ENCODE measurements around the gene VPS51.

VPS51 gene

GRCh38 chr11:65133724-65134123 is 37.7 kb downstream of the VPS51 start:
- Histone ChIP-seq H2AFZ (ENCODE audit: low read length) (no peak overlapping the region), H3K9ac (ENCODE audit: low read length) (peak overlapping the region; percentile 93), H3K27ac (ENCODE audit: low read depth, low read length, poor library complexity, severe bottlenecking) (peak overlapping the region; percentile 99), H3K4me1 (ENCODE audit: insufficient read depth, low read length, severe bottlenecking) (peaks cover 50% of the 10 kb centered on the region), H3K27me3 (ENCODE audit: insufficient read depth, low read length) (no peaks in the 10 kb centered on the region), H3K4me2 (ENCODE audit: low read length) (peak overlapping the region; percentile 93), H3F3A (ENCODE audit: insufficient read depth, low read length) (0 out of 2 replicates have a peak, but pooled peaks cover 7% of the 10 kb centered on the region), H3K9me3 (ENCODE audit: low read length) (no peaks in the 10 kb centered on the region), H3K4me3 (ENCODE audit: low read depth, low read length, poor library complexity, severe bottlenecking) (peak overlapping the region; percentile 95), H3K36me3 (ENCODE audit: insufficient read depth, low read length) (peaks cover 50% of the 10 kb centered on the region), H3K79me2 (ENCODE audit: insufficient read depth, low read length) (peaks cover 8% of the 10 kb centered on the region; the same call in 1 of the 2 replicates), H4K20me1 (ENCODE audit: insufficient read depth, low read length) (no peaks in the 10 kb centered on the region), H3K9me2 (ENCODE audit: low read depth, low read length) (no peaks in the 10 kb centered on the region)
- no peak for TF ChIP-seq EZH2 (IDR thresholded peaks at IDR 0.05; ENCODE audit: borderline replicate concordance, low read length)
- TF ChIP-seq, protein P1, sequence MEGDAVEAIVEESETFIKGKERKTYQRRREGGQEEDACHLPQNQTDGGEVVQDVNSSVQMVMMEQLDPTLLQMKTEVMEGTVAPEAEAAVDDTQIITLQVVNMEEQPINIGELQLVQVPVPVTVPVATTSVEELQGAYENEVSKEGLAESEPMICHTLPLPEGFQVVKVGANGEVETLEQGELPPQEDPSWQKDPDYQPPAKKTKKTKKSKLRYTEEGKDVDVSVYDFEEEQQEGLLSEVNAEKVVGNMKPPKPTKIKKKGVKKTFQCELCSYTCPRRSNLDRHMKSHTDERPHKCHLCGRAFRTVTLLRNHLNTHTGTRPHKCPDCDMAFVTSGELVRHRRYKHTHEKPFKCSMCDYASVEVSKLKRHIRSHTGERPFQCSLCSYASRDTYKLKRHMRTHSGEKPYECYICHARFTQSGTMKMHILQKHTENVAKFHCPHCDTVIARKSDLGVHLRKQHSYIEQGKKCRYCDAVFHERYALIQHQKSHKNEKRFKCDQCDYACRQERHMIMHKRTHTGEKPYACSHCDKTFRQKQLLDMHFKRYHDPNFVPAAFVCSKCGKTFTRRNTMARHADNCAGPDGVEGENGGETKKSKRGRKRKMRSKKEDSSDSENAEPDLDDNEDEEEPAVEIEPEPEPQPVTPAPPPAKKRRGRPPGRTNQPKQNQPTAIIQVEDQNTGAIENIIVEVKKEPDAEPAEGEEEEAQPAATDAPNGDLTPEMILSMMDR (IDR thresholded peaks at IDR 0.05; ENCODE audit: low read length): no peak

GRCh38 chr11:65134240-65134951 is 38.4 kb downstream of the VPS51 start, which contains the start of gene SYVN1:
Gene SYVN1 (minus strand): TSS chr11:65134519. CDS start chr11:65133601, 918 bp downstream.
- H3K4me2 ChIP-seq (ENCODE audit: low read length): peak within 1 kb of the TSS; percentile 93
- peaks cover 47% of the 10 kb centered on the region for H3K4me1 ChIP-seq (ENCODE audit: insufficient read depth, low read length, severe bottlenecking)
- H4K20me1 ChIP-seq (ENCODE audit: insufficient read depth, low read length): no peaks in the 10 kb centered on the region
- no peak within 1 kb of the TSS for H2AFZ ChIP-seq (ENCODE audit: low read length)
- peak within 1 kb of the TSS; percentile 99 for H3K27ac ChIP-seq (ENCODE audit: low read depth, low read length, poor library complexity, severe bottlenecking)
- H3K9me3 ChIP-seq (ENCODE audit: low read length): no peaks in the 10 kb centered on the region
- H3K9ac ChIP-seq (ENCODE audit: low read length): peak within 1 kb of the TSS; percentile 93
- no peak for TF ChIP-seq EZH2 (IDR thresholded peaks at IDR 0.05; ENCODE audit: borderline replicate concordance, low read length)
- no peaks in the 10 kb centered on the region for H3K9me2 ChIP-seq (ENCODE audit: low read depth, low read length)
- H3K79me2 ChIP-seq (ENCODE audit: insufficient read depth, low read length): peaks cover 8% of the 10 kb centered on the region; the same call in 1 of the 2 replicates
- H3K4me3 ChIP-seq (ENCODE audit: low read depth, low read length, poor library complexity, severe bottlenecking): peak within 1 kb of the TSS; percentile 95
- H3K36me3 ChIP-seq (ENCODE audit: insufficient read depth, low read length): peaks cover 43% of the 10 kb centered on the region
- no peaks in the 10 kb centered on the region for H3K27me3 ChIP-seq (ENCODE audit: insufficient read depth, low read length)
- 0 out of 2 replicates have a peak, but pooled peaks cover under 1% of the 10 kb centered on the region for H3F3A ChIP-seq (ENCODE audit: insufficient read depth, low read length)

DNA sequence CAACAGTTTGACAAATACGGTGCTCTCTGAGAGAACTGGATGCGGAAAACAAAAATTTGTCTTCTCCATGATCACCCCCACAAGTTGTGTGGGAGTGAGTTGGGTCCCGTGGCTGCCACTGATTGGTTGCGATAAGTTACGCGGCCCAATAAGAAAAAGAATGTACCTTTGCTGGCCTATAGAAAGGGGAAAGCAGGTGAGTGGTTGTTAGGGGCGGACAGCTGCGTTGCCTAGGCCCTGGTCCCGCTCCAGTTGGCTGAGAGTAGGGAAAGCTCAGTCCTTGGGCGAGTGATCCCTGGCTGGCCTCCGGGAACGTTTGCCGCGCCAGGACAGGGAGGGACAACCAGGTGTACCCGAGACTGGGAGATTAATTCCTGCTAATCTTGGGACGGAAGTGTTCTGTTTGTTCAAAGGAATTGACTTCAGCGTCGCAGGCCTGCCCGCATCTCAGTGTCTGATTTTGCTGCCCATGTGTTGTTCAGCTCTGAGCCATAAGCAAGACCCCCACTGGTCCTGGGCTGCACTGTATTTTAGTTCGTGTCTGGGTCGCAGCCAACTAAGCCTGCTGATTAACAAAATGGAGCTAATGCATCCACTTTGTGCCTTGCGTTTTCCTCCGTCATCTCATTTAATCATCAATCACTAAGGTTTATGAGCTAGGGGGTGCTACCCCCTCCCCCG is 39.1 kb downstream of the VPS51 start:
- no peaks in the 10 kb centered on the region for H3K27me3 ChIP-seq (ENCODE audit: insufficient read depth, low read length)
- peaks cover 8% of the 10 kb centered on the region; the same call in 1 of the 2 replicates for H3K79me2 ChIP-seq (ENCODE audit: insufficient read depth, low read length)
- peak overlapping the region; percentile 93 for H3K9ac ChIP-seq (ENCODE audit: low read length)
- H3K4me1 ChIP-seq (ENCODE audit: insufficient read depth, low read length, severe bottlenecking): peaks cover 42% of the 10 kb centered on the region
- H2AFZ ChIP-seq (ENCODE audit: low read length): no peak overlapping the region
- no peaks in the 10 kb centered on the region for H4K20me1 ChIP-seq (ENCODE audit: insufficient read depth, low read length)
- peak overlapping the region; percentile 99 for H3K27ac ChIP-seq (ENCODE audit: low read depth, low read length, poor library complexity, severe bottlenecking)
- H3F3A ChIP-seq (ENCODE audit: insufficient read depth, low read length): no peaks in the 10 kb centered on the region
- H3K9me3 ChIP-seq (ENCODE audit: low read length): no peaks in the 10 kb centered on the region
- TF ChIP-seq EZH2 (IDR thresholded peaks at IDR 0.05; ENCODE audit: borderline replicate concordance, low read length): no peak
- TF ChIP-seq, protein P1 (IDR thresholded peaks at IDR 0.05; ENCODE audit: low read length): no peak
- H3K9me2 ChIP-seq (ENCODE audit: low read depth, low read length): no peaks in the 10 kb centered on the region
- peak overlapping the region; percentile 95 for H3K4me3 ChIP-seq (ENCODE audit: low read depth, low read length, poor library complexity, severe bottlenecking)
- peak overlapping the region; percentile 93 for H3K4me2 ChIP-seq (ENCODE audit: low read length)
- H3K36me3 ChIP-seq (ENCODE audit: insufficient read depth, low read length): peaks cover 36% of the 10 kb centered on the region
